ENCODE results near the gene GAS7. TPM values are rescaled to one million over a fixed set of nuclear protein-coding genes. Genes with fewer than 3 reads are reported as not detected.

GAS7 gene
- total and polyA plus RNA-seq, 2 of the 13 experiments (the other 11 are each of a cell fraction or from before 2014, with no cell fraction given), result 1.0 to 5.2 TPM

DNA sequence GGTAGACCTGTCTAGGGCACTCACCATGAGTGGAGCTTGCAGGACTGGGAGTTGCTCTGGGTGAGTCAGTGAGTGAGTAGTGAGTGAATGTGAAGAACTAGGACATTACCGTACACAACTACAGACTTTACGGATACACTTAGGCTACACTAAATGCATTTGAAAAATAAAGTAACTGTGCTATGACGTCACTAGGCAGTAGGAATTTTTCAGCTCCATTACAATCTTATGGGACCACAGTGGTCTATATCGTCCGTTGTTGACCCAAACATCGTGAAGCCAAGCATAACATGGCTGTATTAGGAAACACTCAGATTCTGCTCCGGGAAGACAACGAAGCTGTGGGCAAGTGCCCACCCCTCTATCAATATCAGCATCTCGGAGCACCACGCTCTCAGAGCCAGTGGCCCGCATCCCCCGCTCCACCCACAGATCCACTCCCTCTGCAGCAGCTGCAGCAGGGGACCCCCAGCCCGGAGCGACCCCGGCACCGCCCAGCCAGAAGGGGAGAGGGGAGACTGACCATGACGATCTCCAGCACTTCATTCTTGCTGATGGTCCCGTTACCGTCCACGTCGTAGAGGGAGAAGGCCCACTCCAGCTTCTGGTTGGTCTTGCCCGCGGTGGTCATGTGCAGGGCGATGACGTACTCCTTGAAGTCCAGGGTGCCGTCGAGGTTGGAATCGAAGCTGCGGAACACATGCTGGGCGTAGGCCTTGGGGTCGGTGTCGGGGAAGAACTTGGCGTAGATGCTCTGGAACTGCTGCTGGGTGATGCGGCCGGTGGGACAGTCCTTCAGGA is 293.9 kb downstream of the GAS7 start:
- Histone ChIP-seq H3K27me3 (ENCODE audit: control insufficient read depth in 1 of 2, insufficient read depth in 2 of 2, low read length in 2 of 2) (peaks cover 0 to 9% of the 10 kb centered on the region in 2 experiments; a peak in 4 of 5 replicates), H3K79me2 (ENCODE audit: insufficient read depth, low read length) (no peaks in the 10 kb centered on the region), H3K9me3 (ENCODE audit: low read length) (no peaks in the 10 kb centered on the region), H3K4me2 (ENCODE audit: low read depth, low read length) (no peak overlapping the region), H3K4me1 (ENCODE audit: insufficient read depth, low read length) (no peaks in the 10 kb centered on the region), H3K27ac (ENCODE audit: extremely low read length, insufficient read depth, low read length) (no peak overlapping the region), H4K20me1 (ENCODE audit: insufficient read depth, low read length) (no peaks in the 10 kb centered on the region), H2AFZ (ENCODE audit: low read length) (no peak overlapping the region), H3K9ac (ENCODE audit: insufficient read depth, low read depth, low read length) (no peak overlapping the region), H3K36me3 (replicated peaks in 1 of 2; ENCODE audit: control insufficient read depth in 1 of 2, insufficient read depth in 2 of 2, low read length in 2 of 2) (no peaks in the 10 kb centered on the region), H3K4me3 (replicated peaks in 1 of 3; ENCODE audit: insufficient read depth in 1 of 3, low read depth in 2 of 3, low read length in 3 of 3) (no peak overlapping the region)
- no peak for TF ChIP-seq ARNT (IDR thresholded peaks at IDR 0.05)
- peak; percentile 94 for TF ChIP-seq ATF7 (IDR thresholded peaks at IDR 0.05)
- no peak for TF ChIP-seq ATF7 (CRISPR knock-in tag; IDR thresholded peaks at IDR 0.05)
- no peak for TF ChIP-seq RNF2 (conservative IDR thresholded peaks at IDR 0.05; ENCODE audit: low read depth)
- TF ChIP-seq CREB1 (IDR thresholded peaks at IDR 0.05), result peak; percentile 97
- TF ChIP-seq CREB1 (CRISPR knock-in tag; IDR thresholded peaks at IDR 0.05), result no peak
- no peak for TF ChIP-seq ZNF746 (CRISPR knock-in tag; IDR thresholded peaks at IDR 0.05)
- 58% methylated on average over 27 of the region's 35 CpGs for WGBS (ENCODE audit: low lambda C conversion rate)
- in situ Hi-C loops (cut with HindIII; ENCODE audit: extremely low pct_ligation_motif_present, low pct_unique_long_range_greater_than_20kb) (no loop called here), intact Hi-C loops (cut with micrococcal nuclease; ENCODE audit: unreplicated experiment) (no loop called here)
- ChIA-PET POLR2A (interaction anchor here (0.6 kb wide), 1 partner anchor 484 kb away, joined by 3 read pairs; no protein-coding TSS in a partner anchor), CTCF (ENCODE audit: low intra/inter-chr PET ratio, low total read pairs) (no interaction called here)
- no TSS peak for BruUV-seq (replicated peaks)
- DNase-seq (ENCODE audit: low spot score) (no peak), ATAC-seq (no peak), FAIRE-seq (no peak)

DNA sequence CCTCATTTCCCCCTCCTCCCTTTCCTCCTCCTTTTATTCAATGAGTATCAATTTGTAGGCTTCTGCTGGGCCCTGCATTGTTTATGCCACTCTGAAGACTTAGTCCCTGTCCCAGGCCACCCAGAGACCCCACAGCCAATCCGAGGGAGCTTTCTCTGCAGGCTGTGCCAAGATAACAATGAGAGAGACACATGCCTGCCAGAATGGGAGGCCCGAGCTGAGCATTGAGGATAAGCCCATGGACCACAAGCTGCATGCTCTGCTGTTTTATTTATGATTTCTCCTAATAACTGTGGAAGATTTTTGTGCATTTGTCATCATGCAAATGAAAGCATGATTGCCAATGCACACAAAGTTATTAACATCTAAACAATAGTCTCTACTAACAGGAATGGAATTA is 296.3 kb downstream of the GAS7 start:
- no peak for ATAC-seq
- no peak overlapping the region for H3K27ac ChIP-seq (ENCODE audit: extremely low read length, insufficient read depth, low read length)
- CTCF ChIA-PET (ENCODE audit: low intra/inter-chr PET ratio, low total read pairs), result no interaction called here
- TF ChIP-seq, protein P1, sequence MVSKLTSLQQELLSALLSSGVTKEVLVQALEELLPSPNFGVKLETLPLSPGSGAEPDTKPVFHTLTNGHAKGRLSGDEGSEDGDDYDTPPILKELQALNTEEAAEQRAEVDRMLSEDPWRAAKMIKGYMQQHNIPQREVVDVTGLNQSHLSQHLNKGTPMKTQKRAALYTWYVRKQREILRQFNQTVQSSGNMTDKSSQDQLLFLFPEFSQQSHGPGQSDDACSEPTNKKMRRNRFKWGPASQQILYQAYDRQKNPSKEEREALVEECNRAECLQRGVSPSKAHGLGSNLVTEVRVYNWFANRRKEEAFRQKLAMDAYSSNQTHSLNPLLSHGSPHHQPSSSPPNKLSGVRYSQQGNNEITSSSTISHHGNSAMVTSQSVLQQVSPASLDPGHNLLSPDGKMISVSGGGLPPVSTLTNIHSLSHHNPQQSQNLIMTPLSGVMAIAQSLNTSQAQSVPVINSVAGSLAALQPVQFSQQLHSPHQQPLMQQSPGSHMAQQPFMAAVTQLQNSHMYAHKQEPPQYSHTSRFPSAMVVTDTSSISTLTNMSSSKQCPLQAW (CRISPR knock-in tag; IDR thresholded peaks at IDR 0.05), result no peak
- TF ChIP-seq NCOA1 (CRISPR knock-in tag; IDR thresholded peaks at IDR 0.05), result no peak
- TF ChIP-seq, protein P2, sequence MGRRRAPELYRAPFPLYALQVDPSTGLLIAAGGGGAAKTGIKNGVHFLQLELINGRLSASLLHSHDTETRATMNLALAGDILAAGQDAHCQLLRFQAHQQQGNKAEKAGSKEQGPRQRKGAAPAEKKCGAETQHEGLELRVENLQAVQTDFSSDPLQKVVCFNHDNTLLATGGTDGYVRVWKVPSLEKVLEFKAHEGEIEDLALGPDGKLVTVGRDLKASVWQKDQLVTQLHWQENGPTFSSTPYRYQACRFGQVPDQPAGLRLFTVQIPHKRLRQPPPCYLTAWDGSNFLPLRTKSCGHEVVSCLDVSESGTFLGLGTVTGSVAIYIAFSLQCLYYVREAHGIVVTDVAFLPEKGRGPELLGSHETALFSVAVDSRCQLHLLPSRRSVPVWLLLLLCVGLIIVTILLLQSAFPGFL (CRISPR knock-in tag; IDR thresholded peaks at IDR 0.05), result no peak
- no peak for TF ChIP-seq TOPORS (CRISPR knock-in tag; IDR thresholded peaks at IDR 0.05)
- TF ChIP-seq ZNF296 (CRISPR knock-in tag; conservative IDR thresholded peaks at IDR 0.05), result no peak
- TF ChIP-seq, protein P3, sequence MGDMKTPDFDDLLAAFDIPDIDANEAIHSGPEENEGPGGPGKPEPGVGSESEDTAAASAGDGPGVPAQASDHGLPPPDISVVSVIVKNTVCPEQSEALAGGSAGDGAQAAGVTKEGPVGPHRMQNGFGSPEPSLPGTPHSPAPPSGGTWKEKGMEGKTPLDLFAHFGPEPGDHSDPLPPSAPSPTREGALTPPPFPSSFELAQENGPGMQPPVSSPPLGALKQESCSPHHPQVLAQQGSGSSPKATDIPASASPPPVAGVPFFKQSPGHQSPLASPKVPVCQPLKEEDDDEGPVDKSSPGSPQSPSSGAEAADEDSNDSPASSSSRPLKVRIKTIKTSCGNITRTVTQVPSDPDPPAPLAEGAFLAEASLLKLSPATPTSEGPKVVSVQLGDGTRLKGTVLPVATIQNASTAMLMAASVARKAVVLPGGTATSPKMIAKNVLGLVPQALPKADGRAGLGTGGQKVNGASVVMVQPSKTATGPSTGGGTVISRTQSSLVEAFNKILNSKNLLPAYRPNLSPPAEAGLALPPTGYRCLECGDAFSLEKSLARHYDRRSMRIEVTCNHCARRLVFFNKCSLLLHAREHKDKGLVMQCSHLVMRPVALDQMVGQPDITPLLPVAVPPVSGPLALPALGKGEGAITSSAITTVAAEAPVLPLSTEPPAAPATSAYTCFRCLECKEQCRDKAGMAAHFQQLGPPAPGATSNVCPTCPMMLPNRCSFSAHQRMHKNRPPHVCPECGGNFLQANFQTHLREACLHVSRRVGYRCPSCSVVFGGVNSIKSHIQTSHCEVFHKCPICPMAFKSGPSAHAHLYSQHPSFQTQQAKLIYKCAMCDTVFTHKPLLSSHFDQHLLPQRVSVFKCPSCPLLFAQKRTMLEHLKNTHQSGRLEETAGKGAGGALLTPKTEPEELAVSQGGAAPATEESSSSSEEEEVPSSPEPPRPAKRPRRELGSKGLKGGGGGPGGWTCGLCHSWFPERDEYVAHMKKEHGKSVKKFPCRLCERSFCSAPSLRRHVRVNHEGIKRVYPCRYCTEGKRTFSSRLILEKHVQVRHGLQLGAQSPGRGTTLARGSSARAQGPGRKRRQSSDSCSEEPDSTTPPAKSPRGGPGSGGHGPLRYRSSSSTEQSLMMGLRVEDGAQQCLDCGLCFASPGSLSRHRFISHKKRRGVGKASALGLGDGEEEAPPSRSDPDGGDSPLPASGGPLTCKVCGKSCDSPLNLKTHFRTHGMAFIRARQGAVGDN (CRISPR knock-in tag; IDR thresholded peaks at IDR 0.05), result no peak

More for the DNA sequence above, 296.3 kb downstream of the GAS7 start:
- in situ Hi-C loops (cut with HindIII; ENCODE audit: extremely low pct_ligation_motif_present, low pct_unique_long_range_greater_than_20kb), result no loop called here
- H3K79me2 ChIP-seq (ENCODE audit: insufficient read depth, low read length), result no peaks in the 10 kb centered on the region
- no TSS peak for BruUV-seq (replicated peaks)
- FAIRE-seq (no peak), DNase-seq (ENCODE audit: low spot score) (no peak)
- no peak overlapping the region for H3K4me2 ChIP-seq (ENCODE audit: low read depth, low read length)
- 3% methylated on average over 2 of the region's 2 CpGs for WGBS (ENCODE audit: low lambda C conversion rate)
- no peaks in the 10 kb centered on the region for H4K20me1 ChIP-seq (ENCODE audit: insufficient read depth, low read length)
- H3K9ac ChIP-seq (ENCODE audit: insufficient read depth, low read depth, low read length), result no peak overlapping the region
- H3K27me3 ChIP-seq (ENCODE audit: control insufficient read depth in 1 of 2, insufficient read depth in 2 of 2, low read length in 2 of 2), result peaks cover 0 to 12% of the 10 kb centered on the region in 2 experiments; a peak in 3 of 5 replicates
- POLR2A ChIA-PET, result no interaction called here
- H2AFZ ChIP-seq (ENCODE audit: low read length), result no peak overlapping the region
- no peaks in the 10 kb centered on the region for H3K9me3 ChIP-seq (ENCODE audit: low read length)
- H3K4me3 ChIP-seq (replicated peaks in 1 of 3; ENCODE audit: insufficient read depth in 1 of 3, low read depth in 2 of 3, low read length in 3 of 3), result no peak overlapping the region
- intact Hi-C loops (cut with micrococcal nuclease; ENCODE audit: unreplicated experiment), result no loop called here
- no peaks in the 10 kb centered on the region for H3K4me1 ChIP-seq (ENCODE audit: insufficient read depth, low read length)
- H3K36me3 ChIP-seq (replicated peaks in 1 of 2; ENCODE audit: control insufficient read depth in 1 of 2, insufficient read depth in 2 of 2, low read length in 2 of 2), result no peaks in the 10 kb centered on the region
